Measurements from ENCODE around the gene LSS.
A peak's percentile ranks its signal among the peaks of the same experiment; 100 is the strongest.

LSS gene

DNA sequence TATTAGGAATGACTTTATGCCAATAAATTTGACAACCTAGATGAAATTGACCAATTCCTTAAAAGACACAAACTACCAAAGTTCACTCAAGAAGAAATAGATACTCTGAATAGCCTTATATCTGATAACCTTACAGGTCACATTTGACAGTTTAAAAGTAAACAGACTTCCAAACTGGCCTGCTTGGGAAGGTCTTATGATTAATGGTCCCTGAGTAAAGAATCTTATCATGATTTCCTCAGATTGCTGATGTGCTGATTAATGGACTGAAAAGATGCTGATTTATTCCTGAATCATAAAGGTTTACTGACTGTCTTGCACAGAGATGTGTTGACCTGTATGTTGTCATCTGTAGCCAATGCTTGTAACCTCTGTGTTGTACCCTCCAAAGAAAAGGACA lies 63.5 kb downstream of the LSS start:
- DNase-seq = no peak

DNA sequence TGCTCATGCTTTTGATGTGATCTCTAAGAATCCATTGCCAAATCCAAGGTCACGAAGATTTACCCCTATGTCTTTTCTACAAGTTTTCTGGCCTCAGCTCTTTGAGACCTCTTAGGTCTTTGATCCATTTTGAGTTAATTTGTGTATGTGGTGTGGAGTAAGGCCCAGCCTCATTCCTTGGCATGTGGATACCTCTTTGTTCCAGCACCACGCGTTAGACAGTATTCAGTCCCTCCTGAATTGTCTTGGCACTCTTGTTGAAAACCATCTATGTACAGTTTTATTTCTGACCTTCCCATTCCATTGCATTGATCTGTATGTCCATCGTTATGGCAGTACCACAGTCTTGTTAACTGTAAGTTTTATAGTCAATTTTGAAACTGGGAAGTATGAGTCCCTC lies 65.2 kb downstream of the LSS start:
- DNase-seq = no peak

DNA sequence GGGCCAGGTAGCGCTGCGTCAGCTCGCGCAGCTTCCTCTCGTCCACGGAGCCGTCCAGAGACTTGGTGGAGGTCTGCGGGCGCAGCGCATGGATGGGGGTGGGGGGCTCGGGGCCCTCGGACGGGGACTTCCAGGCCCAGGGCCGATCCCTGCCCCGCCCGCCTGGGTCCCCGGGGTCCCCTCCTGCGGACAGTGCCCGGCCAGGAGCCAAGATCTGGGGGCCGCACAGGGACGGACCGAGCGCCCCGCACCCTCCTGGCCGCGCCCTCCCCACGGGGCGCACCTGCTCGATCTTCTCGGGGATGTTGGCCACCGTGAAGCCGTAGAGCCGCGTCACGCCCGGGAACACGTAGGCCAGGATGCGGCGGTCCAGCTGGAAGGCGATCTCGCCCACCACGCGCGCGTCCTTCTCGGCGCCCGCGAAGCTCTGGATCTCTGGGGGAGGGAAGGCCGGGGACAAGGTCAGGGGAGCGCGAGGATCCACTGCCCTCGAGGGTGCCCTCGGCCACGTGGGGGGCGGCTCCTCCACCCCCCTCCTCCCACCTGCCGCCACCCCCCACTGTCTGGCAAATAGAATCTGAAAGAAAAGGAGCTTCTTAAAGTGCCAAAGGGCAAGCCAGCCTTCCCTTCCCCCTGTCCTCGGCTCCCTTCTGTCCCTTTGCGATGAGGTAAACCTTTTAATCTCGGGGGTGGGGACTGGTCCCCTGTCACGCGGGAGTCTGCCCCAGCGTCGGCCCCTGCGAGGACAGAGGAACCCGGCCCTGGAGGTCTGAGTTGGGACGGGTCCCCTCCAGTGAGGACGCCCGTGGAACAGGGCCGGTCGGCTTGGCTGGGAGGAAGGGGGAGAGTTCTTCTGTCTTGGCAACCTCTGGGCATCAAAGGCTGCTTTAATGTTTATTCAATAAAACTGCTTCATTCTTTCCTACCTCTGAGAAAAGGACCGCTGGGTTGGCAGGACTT lies 66.7 kb downstream of the LSS start:
- DNase-seq = peak; percentile 14

- peak; percentile 13 for DNase-seq
Observed at GRCh38 chr21:46160907-46161632, 67.5 kb downstream of the LSS start.

DNA sequence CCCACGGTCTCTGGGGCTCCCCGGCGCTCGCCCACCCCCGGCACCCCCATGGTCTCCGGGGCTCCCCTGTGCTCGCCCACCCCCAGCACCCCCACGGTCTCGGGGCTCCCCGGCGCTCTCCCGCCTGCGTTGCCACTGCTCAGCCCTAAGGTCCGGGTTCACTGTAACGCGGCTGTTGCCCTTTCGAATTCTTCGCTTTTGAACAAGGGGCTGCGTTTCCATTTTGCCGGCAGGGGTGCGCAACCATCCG lies 68.0 kb downstream of the LSS start:
- DNase-seq = no peak

GRCh38 chr21:46159841-46160656 lies 68.5 kb downstream of the LSS start:
- peak; percentile 9 for DNase-seq

- DNase-seq = peak; percentile 13
Observed at GRCh38 chr21:46159390-46159789, 69.2 kb downstream of the LSS start.

GRCh38 chr21:46158666-46159300 lies 69.8 kb downstream of the LSS start:
- peak; percentile 10 for DNase-seq

GRCh38 chr21:46157987-46158451 lies 70.6 kb downstream of the LSS start:
- peak; percentile 7 for DNase-seq

- peak; percentile 9 for DNase-seq
Observed at GRCh38 chr21:46157396-46157986, 71.1 kb downstream of the LSS start.

GRCh38 chr21:46156678-46157077 lies 71.9 kb downstream of the LSS start:
- DNase-seq = no peak

DNA sequence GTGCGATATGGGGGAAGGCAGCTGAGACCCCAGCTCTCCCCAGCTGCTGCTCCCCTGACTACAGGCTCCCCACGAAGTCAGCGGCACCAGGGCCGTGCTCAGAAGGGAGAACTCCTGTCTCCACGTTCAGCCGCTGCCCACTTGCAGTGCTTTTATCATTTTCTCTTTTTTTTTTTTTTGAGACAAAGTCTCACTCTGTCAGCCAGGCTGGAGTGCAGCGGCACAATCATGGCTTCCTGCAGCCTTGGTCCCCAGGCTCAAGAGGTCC lies 72.3 kb downstream of the LSS start:
- DNase-seq = no peak

- DNase-seq = peak; percentile 14
Observed at GRCh38 chr21:46155514-46156377, 72.8 kb downstream of the LSS start, which contains the start of gene FTCD. Gene FTCD (minus strand): TSS chr21:46155579. CDS start chr21:46155523, 56 bp downstream.

DNA sequence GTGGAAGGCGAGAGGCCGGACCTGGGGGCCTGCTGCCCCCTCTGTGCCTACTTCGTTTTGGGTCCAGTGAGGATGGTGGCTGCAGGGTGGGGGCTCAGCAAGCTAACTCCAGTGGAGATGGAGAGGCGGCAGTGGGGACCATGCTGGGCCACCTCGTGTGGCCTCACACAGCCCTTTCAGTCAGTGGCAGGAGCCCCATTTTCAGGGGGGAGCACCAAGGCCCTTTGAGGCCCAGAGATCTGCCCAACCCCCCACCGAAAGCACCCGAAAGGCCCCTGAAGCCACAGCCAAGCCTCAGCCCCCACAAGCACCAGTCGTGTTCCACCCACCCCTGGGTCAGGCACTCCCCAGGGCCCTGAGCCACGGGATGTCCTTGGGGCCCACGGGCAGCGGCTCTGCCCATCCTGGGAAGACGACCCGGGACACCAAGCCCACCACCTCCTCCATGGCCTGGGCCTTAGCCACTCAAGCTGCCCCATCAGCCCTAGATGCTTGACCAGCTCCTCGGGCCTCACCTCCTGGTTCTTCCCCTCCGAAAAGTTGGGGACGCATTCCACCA lies 73.5 kb downstream of the LSS start:
- peak; percentile 7 for DNase-seq

GRCh38 chr21:46154155-46154954 lies 74.2 kb downstream of the LSS start:
- DNase-seq = peak; percentile 12

DNA sequence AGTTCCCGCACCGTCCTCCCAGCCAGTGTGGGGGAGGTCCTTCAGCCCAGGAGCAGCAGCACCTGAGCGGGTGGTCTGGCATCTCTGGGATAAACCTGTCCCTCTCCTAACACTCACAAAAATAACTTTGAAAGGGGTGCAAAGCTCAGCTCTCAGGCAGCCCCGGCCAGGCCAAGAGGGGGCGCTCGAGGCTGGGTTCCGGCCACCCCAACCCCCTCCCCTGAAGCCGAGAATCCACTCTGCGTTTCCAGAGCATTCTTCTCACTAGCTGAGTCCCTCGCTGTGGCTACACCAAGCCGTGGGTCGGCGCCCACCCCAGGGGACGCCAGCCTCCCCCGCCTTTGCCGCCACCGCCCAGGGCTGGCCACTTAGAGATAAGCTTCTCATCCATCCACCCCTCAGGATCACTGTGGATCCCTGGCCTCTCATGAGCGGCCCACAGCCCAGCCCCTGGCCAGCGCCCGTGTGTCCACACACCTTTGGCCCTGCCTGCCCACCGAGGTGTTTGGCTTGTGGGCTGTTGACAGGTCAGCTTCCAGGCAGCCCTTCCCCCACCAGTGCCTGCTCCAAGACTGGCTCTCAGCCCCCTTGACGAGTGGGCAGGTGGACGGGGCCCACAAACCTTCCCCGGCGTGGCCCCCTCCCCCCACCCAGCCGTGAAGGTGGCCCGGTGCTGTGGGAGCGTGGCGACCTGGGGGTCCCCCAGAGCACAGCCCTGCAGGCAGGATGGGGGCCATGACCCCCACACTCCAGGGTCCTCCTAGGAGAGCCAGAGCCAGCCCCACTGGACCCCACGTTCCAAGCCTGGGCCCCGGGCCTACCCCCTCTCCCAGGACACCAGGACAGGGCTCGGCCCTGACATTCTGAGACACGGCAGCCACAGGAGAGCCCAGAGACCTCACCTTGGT lies 75.1 kb downstream of the LSS start:
- DNase-seq = peak; percentile 18

- peak; percentile 11 for DNase-seq
Observed at GRCh38 chr21:46152927-46153246, 75.7 kb downstream of the LSS start.

DNA sequence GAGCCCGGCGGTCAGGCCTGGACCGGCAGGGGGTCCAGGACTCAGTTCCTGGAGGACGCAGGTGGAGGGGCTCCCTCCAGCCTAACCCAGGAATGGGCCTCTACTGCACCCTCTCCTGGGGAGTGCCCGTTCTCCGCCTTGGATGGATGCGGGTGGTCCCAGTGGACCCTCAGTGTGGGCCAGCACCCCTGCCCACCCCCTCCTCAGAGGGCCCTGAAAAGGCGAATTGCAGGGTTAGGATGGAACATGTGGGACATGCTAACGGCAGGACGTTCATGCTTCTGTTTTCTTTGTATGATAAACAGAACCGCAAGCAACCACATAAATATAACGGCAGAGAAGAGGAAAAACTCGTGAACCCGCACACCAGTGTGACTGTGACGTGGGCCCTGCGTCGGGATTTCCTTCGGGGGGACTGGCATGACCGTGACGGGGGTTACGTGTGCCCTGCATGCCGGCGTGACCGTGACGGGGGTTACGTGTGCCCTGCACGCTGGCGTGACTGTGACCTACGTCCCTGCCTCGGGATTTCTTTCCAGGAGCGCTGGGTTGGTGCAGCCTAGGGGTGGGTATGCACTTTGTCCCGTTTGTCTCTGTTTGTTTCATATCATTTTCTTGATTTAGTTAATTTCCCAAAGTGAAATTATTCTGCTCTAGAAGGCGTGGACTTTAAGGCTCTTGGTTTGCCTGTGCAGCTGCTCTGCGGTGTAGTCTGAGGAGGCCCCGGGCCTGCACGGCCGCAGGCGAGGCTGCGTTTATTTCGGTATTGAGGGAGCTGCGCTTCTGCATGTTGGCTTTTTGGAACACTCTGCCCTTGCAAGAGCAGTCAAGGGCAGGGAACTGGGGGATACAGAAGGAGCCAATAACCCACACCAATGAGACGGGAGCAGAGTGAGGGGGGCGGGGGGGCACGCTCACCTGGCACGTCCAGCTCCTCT lies 76.3 kb downstream of the LSS start:
- peak; percentile 13 for DNase-seq
